Prostate gland (tissue), 2 donors: Measurements from ENCODE around the gene C10orf90.

Experiments used
- CTCF ChIP-seq, 4 experiments: fragments of 200-600 bp in 2 of 4; fragments of 450-650 bp in 2 of 4; sonication (generic) in 2 of 4; IDR thresholded peaks; 1 replicate in 3 of 4; 2 replicates in 1 of 4; pipeline ENCODE4 v1.5.1; 2016 to 2019; ENCODE audit warnings: antibody characterized with exemption in 4 of 4, mild to moderate bottlenecking in 2 of 4, moderate library complexity in 2 of 4
- POLR2A ChIP-seq: fragments of 450-650 bp; IDR thresholded peaks from one replicate; pipeline ENCODE4 v1.6.1; 2016; ENCODE audit warnings: antibody characterized with exemption, mild to moderate bottlenecking

- TF ChIP-seq CTCF (IDR thresholded peaks at IDR 0.05) = no peak
- no peak for TF ChIP-seq POLR2A
Measured at GRCh38 chr10:126528315-126528835, 142.1 kb downstream of the C10orf90 start.
